Right renal cortex interstitium (tissue), 3 donors: Measurements from ENCODE around the gene CLDND2. TPM values are rescaled to one million over a fixed set of nuclear protein-coding genes. Genes with fewer than 3 reads are reported as not detected.
"Not testable (repeated sequence)": the region's sequence is repeated elsewhere in the genome, so short reads cannot be mapped to it uniquely, and the experiment has no call there.

Experiments used
- DNase-seq, 3 donors: peaks; one replicate each; pipeline ENCODE4 v3.0.0-alpha.2; 2013; ENCODE audit warnings: low read depth in 3 of 3, low spot score in 2 of 3
- polyA plus RNA-seq, 3 donors: library from polyadenylated mRNA; unstranded; fragments of 120-200 nt; gene quantifications; one replicate each; pipeline ENCODE4 v1.2.1, GENCODE V29; 2013; ENCODE audit not compliant: insufficient read length in 3 of 3

Gene CLDND2, protein sequence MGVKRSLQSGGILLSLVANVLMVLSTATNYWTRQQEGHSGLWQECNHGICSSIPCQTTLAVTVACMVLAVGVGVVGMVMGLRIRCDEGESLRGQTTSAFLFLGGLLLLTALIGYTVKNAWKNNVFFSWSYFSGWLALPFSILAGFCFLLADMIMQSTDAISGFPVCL
- polyA plus RNA-seq = 1 to 10 TPM in 1 of 3 donors, under 1 TPM in 2; 0.79 to 1.4 (median 0.80) TPM

DNA sequence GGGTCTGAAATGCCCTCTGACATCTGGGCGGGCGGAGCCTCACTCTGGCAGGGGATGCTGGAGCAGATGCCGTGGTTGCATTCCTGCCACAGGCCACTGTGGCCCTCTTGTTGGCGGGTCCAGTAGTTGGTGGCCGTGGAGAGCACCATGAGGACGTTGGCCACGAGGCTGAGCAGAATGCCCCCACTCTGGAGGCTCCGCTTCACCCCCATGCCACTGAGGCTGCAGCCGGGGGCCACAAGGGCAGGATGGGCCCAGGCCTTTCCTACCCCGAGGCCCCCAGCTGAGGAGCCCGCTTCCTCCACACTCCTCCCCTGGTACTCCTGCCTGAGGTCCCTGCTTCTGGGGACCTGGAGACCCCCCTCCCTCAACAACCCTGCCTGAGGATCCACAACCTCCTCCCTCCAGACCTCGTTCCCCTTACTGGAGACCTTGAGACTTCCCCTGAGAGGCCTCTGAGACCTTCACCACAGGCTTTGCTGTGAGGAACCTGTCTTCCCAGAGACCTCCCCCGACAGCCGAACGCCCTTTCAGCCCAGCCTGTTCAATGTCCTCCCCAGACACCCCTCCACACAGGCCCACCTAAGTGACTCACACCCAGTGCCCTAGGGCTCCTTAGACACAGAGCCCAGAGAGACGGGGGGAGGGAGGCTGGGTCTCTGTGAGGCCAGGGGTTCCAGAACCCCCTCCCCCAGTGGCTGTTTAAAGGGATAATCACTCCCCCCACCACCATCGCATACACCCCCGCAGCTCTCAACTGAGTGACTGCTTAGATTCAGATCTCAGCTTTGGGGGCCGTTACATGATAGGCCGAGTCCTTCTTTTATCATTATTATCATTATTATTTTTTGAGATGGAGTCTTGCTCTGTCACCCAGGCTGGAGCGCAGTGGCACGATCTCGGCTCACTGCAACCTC lies at the start of gene CLDND2:
Gene CLDND2 (minus strand): TSS at position 638 of the 917 bp plus-strand sequence. CDS start 426 bp downstream, at position 212.
- DNase-seq = no peak

DNA sequence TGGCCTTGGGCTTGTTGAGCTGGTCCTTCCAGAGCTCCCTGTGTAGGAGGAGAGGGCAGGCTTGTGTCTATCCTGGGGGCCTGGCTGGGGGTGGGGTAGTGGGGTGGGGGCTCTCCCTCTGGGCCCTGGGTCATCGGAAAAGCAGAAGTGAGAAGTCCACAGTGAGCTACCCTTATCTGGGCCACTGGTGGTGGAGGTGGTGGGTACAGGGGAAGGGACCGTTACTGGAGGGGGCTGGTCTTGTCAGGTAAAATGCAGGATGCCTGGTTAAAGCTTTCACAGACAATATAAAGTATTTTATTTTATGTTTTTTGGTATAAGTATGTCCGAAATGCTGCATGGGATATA lies 49.0 kb upstream of the CLDND2 start:
- no peak for DNase-seq

DNA sequence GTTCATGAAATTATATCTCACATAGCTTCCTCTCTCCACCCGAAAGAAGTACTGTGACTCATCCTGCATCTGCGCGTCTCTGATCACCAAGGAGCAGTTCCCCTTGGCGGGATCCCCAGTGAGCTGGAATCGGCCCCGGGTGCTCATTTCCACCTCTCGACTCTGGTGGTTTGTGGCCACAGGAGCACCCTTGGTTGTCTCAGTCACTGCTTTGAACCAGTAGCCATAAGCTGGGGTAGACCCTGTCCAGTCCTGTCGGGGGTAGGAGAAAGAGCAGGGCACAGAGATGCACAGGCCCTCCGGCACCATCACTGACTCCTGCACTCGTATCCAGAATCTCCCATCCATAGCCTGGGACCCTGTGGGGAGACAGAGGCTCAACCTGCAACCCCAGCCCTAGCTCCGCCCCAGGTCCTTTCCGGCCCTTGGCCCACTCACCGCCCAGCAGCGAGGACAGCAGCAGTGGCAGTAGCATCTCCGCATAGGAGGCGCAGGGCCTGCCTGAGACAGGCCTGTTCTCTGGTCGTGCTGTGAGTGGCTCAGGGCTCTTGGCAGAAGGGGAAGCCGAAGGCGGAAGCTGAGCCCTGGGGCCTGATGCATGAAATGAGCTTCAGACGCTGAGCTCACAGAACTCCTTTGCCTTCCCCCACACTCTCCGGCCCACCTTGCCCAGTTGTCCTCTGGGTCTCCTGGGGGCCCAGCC lies 48.5 kb upstream of the CLDND2 start, which contains the start of gene SIGLEC10:
Gene SIGLEC10 (minus strand): TSS at position 536 of the 703 bp plus-strand sequence. CDS start 61 bp downstream, at position 475.
- DNase-seq = no peak

DNA sequence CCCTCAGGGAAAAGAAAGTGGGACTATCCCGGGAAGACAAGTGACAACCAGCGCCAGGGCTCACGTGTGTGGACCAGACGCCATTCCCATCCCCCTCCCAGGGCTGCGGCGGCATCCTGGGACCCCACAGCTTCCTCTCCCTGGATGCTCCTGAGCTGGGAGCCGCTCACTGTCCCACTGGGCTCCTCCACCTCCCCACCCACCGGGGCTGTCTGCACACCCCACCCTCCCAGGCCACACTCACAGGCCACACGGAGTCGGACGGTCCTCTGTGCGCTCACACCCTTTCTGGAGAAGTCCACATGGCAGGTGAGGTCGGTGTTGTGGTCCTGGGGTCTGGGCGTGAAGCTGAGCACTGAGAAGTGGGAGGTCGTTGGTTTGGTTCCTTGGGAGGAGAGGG lies 47.6 kb upstream of the CLDND2 start:
- not testable (repeated sequence) for DNase-seq

DNA sequence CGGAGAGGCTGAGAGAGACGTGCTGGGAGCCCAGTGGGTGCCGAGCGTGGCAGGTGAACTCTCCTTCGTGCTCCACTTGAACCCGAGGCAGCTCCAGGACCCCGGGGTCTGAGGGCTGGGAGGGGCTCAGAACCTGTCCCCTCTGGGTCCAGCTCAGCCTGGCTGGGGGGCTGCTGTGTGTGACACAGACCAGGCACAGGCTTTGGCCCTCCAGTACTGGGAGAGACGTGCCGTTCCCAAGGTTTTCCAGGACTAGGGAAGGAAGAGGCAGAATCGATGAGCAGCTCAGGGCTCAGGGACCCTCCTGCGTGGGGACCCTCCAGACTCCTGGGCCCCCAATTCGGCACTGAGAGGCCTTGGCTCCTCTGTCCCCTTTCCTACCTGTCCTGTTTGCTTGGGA lies 46.4 kb upstream of the CLDND2 start:
- DNase-seq = no peak

DNA sequence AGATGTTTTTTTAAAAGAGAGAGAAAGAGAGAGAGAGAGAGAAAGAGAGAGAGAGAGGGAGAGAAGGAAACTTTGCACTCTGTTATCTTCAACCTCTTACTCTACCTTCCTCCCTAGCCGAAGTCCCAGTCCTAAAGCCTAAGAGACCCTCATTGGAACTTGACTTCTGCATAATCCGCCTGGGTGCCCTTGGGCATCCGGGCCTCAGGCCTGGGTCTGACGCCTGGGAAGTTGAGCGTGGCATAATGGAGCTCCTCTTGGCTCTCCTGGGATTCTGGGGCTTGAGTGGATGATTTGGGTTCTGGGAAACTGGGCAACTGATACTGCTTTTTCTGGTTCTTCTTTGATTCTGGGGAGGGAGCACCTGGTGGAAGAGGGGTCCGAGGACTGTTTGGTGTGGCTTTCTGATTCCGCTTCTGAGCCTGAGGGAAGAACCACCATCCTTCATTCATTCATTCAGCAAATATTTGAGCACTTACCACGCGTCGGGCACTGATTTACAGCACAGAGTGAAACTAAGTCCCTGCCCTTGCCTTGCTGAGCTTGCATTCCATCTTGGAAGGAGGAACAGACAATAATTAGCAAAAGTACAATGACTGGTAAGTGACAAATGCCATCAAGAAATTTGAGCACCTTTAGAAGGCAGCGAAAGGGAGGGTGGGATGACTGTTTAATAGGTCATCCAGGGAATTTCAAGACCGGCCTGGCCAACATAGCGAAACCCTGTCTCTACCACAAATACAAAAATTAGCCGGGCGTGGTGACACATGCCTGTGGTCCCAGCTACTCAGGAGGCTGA lies 42.3 kb upstream of the CLDND2 start:
- DNase-seq = no peak

DNA sequence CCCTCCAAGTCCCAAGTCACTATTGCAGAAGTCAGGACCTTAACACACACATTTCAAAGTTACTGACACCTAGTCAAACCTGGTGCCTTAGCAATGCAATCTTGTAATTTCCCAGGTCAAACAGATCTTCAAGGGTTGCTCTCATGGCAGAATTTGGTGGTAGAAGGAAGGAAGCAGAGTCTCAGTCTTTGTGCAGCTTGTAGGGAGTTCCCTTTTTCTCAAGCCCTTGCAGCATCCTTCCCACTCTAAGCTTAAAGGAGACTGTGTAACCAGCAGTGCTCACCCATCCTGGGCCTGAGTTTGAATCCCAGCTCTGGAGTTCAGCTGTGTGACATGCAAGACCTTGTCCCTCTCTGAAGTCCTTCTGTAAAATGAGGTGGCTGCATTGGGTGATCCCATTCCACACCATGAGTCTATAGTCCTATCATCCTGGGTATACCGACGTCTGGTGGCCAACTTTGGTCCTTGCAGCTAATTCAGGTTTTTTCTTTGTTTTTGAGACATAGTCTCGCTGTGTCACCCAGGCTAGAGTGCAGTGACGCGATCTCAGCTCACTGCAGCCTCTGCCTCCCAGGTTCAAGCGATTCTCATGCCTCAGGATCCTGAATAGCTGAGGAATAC lies 38.8 kb upstream of the CLDND2 start:
- DNase-seq = no peak

DNA sequence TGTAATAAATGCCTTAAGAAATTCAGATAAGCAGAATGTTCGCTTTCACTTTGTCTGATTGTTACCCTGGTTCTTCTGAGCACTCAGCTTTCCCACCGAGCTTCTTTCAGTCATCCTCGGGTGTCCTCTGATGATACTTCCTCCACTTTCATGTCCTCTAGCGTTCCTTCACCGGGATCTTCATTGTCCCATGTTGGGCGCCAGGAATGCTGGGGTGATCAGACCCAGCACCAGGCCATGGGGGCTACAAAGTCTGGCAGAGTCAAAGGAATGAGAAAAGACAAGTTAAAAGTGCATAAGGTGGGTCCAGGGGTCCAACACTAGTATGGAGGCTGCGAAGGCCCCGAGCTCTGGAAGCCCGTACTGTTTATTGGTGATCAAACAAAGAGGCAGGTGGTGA lies 33.3 kb upstream of the CLDND2 start:
- no peak for DNase-seq

DNA sequence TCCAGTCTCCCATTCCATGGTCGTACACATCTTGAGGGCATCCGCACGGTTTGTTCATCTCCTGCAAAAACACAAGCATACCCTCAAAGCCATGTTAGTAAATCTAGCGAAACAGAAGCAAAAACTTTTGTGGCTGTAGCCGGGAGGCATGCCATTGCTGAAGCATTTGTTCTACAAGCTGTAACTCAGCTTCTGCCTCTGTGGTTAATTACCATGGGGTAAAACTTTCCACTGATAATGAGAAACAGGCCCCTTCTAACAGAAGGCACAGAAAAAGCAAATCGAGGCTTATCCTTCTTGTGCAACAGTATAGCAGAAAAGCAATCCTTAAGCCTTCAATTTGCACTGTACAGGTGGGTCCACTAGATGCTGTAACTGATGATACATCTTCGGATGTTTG lies 31.1 kb upstream of the CLDND2 start:
- DNase-seq = not testable (repeated sequence)

DNA sequence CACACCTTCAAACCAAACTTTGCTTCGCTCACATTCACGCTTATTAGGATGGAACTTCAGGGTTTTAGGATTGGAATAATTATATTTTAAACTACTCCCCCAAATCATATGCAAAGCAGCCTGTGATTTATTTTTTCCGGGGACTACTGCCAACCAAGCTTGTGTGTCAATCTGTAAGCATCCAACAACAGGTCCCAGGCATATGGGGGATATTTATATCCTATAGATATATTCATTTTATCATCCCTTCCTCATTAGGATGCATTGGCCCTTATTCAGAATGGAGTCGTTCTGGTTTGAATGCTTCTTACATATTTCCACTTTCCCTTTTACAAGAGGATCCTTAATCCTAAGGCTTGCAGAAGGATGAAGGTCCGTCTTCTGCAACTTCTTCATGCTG lies 30.4 kb upstream of the CLDND2 start:
- DNase-seq = no peak

DNA sequence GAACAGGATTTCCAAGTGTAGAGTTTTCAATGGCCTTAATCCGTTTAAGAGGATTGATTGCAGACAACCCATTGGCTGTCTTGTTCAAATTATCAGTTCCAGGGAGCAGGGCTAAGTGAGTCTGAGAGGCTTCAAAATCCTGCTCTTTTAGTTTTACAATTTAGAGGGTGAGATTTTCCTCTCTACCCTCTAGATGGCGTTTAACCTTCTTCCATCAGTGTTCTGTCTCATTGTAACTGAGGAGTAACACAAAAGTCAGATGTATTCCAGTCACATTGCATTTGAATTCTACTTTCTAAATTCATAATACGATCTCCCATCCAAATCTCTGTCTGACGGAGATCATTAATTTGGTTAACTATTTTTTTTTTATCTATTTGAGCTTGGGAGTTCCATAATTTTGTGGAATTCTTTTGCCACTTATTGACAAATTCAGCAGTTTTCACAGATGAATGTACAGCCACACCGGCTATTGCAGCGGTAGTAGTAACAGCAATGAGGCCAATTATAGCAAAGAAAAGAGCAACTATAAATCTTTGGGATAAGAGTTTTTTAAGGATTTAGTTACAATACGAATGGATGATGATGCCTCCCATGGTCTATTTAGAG lies 29.4 kb upstream of the CLDND2 start:
- no peak for DNase-seq

DNA sequence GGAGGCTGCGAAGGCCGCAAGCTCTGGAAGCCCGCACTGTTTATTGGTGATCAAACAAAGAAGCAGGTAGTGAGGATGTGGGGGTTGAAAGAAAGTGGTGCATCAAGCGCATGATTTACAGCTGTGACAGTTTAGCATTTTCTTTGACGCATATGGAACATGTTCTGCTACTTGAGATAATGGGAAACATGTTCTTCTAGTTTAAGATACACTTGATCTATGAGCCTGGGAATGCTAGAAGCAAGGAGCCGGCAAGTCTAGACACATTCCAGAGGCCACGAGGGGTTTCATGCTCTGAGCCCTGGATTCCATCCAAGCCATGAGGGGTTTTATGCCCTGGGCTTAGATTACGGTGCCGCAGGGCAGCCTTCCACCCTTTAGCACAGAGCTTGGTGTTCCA lies 28.6 kb upstream of the CLDND2 start:
- DNase-seq = not testable (repeated sequence)

DNA sequence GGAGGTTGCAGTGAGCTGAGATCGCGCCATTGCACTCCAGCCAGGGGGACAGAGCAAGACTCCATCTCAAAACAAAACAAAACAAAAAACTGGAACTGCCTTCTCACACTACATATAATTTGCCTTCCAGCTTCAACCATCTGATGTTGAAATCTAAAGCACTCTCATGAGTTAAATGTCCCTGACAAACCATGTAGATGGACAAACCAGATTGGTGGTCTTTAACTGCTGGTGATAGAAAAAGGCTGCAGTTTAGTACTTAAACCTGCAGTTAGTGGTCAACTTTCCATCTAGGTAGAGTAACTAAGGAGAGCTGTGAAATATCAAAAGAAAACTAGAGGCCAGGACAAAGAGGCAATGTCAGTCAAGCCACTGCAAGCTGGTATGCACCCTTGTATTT lies 27.4 kb upstream of the CLDND2 start:
- DNase-seq = no peak

DNA sequence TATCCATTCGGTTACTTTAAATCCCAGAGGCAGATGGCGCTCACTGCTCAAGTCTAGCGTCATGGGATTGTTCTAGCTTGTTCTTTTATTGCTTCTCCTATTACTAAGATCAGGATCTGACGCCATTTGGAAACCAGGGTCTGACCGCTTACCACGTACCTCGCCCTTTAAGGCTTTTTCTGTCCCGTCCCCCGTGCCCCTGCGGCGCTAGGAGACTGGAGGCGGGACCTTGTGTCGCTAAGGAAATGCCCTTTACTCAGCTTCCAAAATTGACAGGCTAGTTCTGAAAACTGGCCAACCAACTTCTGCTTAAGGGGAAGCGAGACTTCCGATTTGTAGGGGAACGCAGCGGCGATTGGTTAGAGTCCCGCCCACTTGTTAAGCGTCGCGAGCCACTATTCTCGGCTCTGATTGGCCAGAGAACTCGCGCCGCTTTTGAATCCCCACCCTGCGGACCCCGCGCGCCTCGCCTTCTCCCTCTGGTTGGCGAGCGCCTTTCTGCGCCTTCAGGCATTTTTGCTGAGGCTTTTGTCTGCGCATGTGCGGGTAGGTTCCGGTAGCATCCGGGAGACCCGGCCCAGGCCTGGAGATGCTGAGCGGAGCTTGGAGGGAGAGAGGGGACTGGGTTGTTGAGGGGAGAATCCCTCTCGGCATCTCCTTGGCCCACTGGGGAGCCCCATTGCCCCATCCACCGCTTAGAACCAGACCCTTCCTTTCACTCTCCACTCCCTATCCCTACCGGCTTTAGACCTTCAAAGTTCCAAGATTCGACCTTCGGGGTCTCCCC lies 25.4 kb upstream of the CLDND2 start:
- peak; percentile 94 to 96 (median 95) for DNase-seq

DNA sequence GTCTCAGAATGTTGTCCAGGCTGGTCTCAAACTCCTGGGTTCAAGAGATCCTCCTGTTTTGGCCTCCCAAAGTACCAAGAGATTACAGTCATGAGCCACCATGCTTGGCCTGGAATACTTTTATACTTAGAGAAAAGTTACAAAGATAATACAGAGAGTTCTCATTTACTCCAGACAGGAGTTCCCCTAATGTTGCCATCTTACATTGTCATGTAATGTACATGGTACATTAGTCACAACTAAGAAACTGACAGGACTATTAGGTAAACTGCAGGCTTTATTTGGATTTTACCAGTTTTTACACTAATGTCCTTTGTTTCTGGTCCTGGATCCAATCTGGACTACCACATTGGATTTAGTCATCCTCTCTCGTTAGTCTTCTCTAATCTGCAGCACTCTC lies 23.9 kb upstream of the CLDND2 start:
- no peak for DNase-seq

DNA sequence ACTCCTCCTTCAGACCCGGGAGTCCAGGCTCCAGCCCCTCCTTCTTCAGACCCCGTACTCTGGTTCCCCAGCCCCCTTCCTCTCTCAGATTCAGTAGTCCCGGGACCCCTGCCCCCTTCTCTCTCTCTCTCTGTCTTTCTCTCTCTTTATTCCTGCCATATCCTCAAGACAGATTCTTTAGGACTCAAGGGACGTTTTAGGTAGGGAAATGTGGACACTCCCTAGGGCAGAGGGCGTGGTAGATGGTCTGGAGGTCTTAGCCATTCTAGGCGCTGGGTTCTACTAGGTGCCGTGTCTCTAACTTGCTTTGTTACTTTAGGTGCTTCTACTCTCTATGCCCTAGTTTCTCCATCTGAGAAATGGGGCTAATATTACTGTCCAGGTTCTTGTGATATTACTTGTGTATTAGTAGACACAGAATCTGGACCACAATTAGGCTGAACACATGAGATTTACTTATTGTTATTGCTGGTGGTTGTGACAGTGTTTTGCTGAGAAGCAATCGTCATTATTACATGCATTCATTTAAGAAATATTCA lies 22.3 kb upstream of the CLDND2 start:
- DNase-seq = no peak

DNA sequence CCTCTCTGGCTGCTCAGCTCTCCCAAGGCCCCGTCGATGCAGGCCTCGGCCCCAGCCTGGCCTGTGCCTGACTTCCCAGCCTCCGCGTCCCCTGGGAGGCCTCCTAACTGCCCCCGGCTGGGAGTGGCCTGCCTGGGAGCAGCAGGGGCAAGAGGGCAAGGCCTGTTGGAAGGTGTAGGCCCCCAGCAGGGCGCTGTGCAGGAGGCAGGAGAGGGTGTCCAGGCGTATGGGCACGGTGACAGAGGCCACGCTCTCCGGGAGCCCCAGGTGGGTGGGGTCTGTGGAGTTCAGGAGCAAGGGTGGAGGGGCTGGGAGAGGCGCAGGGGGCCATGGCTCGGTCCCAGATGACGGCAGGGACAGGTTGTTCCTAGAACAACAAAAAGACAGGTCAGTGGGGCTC lies 20.3 kb upstream of the CLDND2 start:
- no peak for DNase-seq

DNA sequence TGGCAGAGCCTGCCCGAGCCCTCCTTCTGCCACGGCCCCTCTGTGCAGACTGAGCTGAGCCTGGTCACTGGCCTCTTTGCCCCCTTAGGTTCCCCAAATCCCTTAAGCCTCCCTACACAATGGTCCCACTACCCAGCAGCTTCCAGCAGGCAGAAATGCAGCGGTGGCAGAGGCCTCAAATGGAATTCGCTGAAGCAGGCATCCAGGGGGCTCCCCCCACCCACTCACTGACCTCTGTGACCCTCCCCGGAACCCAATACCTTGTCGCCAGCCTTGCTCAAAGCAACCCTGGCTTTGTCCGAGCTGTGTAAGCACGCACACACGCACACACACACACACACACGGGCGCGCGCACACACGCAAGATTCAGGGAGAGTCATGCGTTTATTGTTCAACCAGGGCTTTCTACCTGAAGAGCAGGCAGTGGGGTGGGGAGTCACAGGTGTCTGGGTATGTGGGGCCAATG lies 19.2 kb upstream of the CLDND2 start, which contains the start of gene LIM2:
Gene LIM2 (minus strand): TSS at position 51 of the 466 bp plus-strand sequence. CDS start 531 bp downstream, outside the sequence.
- no peak for DNase-seq
